GM23338 (cell line): Measurements from ENCODE around the gene ANTXR1. TPM values are rescaled to one million over a fixed set of nuclear protein-coding genes. Genes with fewer than 3 reads are reported as not detected.

Source experiments
- ATAC-seq: fragments of 200-7000 bp; cut with Tn5 transposase; 3 replicates; pipeline ENCODE4 v1.9.1; 2020
- DNase-seq: peaks from one replicate; pipeline ENCODE4 v3.0.0-alpha.2; 2015; ENCODE audit warnings: low spot score
- H2AFZ ChIP-seq: fragments of 200-600 bp; sonication (generic); 2 replicates; pipeline ENCODE4 v1.8.0; 2016; ENCODE audit warnings: antibody characterized with exemption, mild to moderate bottlenecking, moderate library complexity
- H3F3A ChIP-seq: fragments of 200-600 bp; sonication (generic); replicated peaks from 2 replicates; pipeline ENCODE4 v1.8.0; 2017; ENCODE audit warnings: antibody characterized with exemption, mixed run types, low read depth
- H3K27ac ChIP-seq: fragments of 200-600 bp; sonication (generic); 2 replicates; pipeline ENCODE4 v1.6.1; 2016; ENCODE audit warnings: low read depth
- H3K27me3 ChIP-seq: fragments of 200-600 bp; sonication (generic); 2 replicates; pipeline ENCODE4 v1.8.0; 2016; ENCODE audit warnings: mild to moderate bottlenecking, mixed run types, moderate library complexity; ENCODE audit not compliant: insufficient read depth
- H3K36me3 ChIP-seq: fragments of 200-600 bp; sonication (generic); 2 replicates; pipeline ENCODE4 v1.8.0; 2016; ENCODE audit warnings: mild to moderate bottlenecking; ENCODE audit not compliant: insufficient read depth
- H3K4me1 ChIP-seq: fragments of 200-600 bp; sonication (generic); 2 replicates; pipeline ENCODE4 v1.8.0; 2016; ENCODE audit warnings: mild to moderate bottlenecking, moderate library complexity; ENCODE audit not compliant: insufficient read depth
- H3K4me2 ChIP-seq: fragments of 200-600 bp; sonication (generic); 2 replicates; pipeline ENCODE4 v1.7.1; 2017; ENCODE audit warnings: mixed run types
- H3K4me3 ChIP-seq: fragments of 200-600 bp; sonication (generic); 2 replicates; pipeline ENCODE4 v1.6.1; 2016; ENCODE audit warnings: mixed run types
- H3K79me2 ChIP-seq: fragments of 200-600 bp; sonication (generic); replicated peaks from 2 replicates; pipeline ENCODE4 v1.8.0; 2017; ENCODE audit warnings: mild to moderate bottlenecking; ENCODE audit not compliant: insufficient read depth
- H3K9me2 ChIP-seq: fragments of 200-600 bp; sonication (generic); 2 replicates; pipeline ENCODE4 v1.8.0; 2017; ENCODE audit not compliant: insufficient read depth
- H4K20me1 ChIP-seq: fragments of 200-600 bp; sonication (generic); replicated peaks from 2 replicates; pipeline ENCODE4 v1.8.0; 2017; ENCODE audit warnings: mild to moderate bottlenecking; ENCODE audit not compliant: insufficient read depth
- H3K27ac Mint-ChIP-seq: 2 replicates; pipeline ENCODE4 v1.8.0; 2020; ENCODE audit warnings: inconsistent platforms, mild to moderate bottlenecking, moderate library complexity, mixed read lengths
- H3K27me3 Mint-ChIP-seq: 3 replicates; pipeline ENCODE4 v1.8.0; 2022; ENCODE audit warnings: low read depth, mild to moderate bottlenecking, moderate library complexity, mixed read lengths, inconsistent platforms; ENCODE audit not compliant: insufficient read depth, poor library complexity
- H3K36me3 Mint-ChIP-seq: 3 replicates; pipeline ENCODE4 v1.8.0; 2021; ENCODE audit warnings: low read depth, mild to moderate bottlenecking, inconsistent platforms, moderate library complexity, mixed read lengths
- H3K4me1 Mint-ChIP-seq: 3 replicates; pipeline ENCODE4 v1.8.0; 2020; ENCODE audit warnings: mild to moderate bottlenecking, inconsistent platforms, mixed read lengths
- H3K4me3 Mint-ChIP-seq: 3 replicates; pipeline ENCODE4 v1.8.0; 2021; ENCODE audit warnings: moderate library complexity, mild to moderate bottlenecking, inconsistent platforms, mixed read lengths
- H3K9me3 Mint-ChIP-seq: 3 replicates; pipeline ENCODE4 v1.8.0; 2020; ENCODE audit warnings: moderate library complexity, mild to moderate bottlenecking, inconsistent platforms, mixed read lengths
- CREB1 ChIP-seq: fragments of 250-450 bp; sonication (Bioruptor Pico); IDR thresholded peaks from 2 replicates; pipeline ENCODE4 v1.5.0; 2020; ENCODE audit warnings: low read depth, mild to moderate bottlenecking, moderate library complexity
- EZH2 ChIP-seq: fragments of 200-600 bp; sonication (generic); IDR thresholded peaks from one replicate; pipeline ENCODE4 v1.8.0; 2017; ENCODE audit warnings: antibody characterized with exemption, mild to moderate bottlenecking, low read depth; ENCODE audit not compliant: unreplicated experiment
- EZH2phosphoT487 ChIP-seq: fragments of 200-600 bp; sonication (generic); IDR thresholded peaks from one replicate; pipeline ENCODE4 v1.8.1; 2018; ENCODE audit warnings: antibody characterized with exemption; ENCODE audit not compliant: unreplicated experiment
- JUNB ChIP-seq: IDR thresholded peaks from one replicate; pipeline ENCODE4 v1.6.1; 2016; ENCODE audit warnings: antibody characterized with exemption; ENCODE audit not compliant: unreplicated experiment
- NANOG ChIP-seq: IDR thresholded peaks from 2 replicates; pipeline ENCODE4 v1.6.1; 2016; ENCODE audit warnings: antibody characterized with exemption, borderline replicate concordance
- POLR2AphosphoS5 ChIP-seq: IDR thresholded peaks from 2 replicates; pipeline ENCODE4 v1.6.1; 2016; ENCODE audit warnings: antibody characterized with exemption, low read depth
- STAT1 ChIP-seq: IDR thresholded peaks from one replicate; pipeline ENCODE4 v1.6.1; 2016; ENCODE audit warnings: antibody characterized with exemption; ENCODE audit not compliant: unreplicated experiment
- ZNF114 ChIP-seq: fragments of 250-450 bp; sonication (Bioruptor Pico); IDR thresholded peaks from 2 replicates; pipeline ENCODE4 v1.5.0; 2020; ENCODE audit warnings: mild to moderate bottlenecking, moderate library complexity
- ZNF331 ChIP-seq: fragments of 250-450 bp; sonication (Bioruptor Pico); IDR thresholded peaks from 2 replicates; pipeline ENCODE4 v1.5.0; 2020; ENCODE audit warnings: low read depth, mild to moderate bottlenecking, moderate library complexity
- polyA plus RNA-seq: library from polyadenylated mRNA; unstranded; fragments of >200 nt; fragmentation: Nextera tagmentation; extraction: Ambion mirVana; gene quantifications from 2 replicates; pipeline ENCODE4 v1.2.1, GENCODE V29; 2016
- total RNA-seq: library from RNA; depleted of rRNA; stranded (reverse); fragments of >200 nt; shearing (Covaris generic); gene quantifications from 2 replicates; pipeline ENCODE4 v1.2.3, GENCODE V29; 2014
- TF ChIP-seq, protein P1 (sequence below), 2 experiments: fragments of 200-600 bp in 1 of 2; sonication (generic) in 1 of 2; conservative IDR thresholded peaks; 2 replicates each; pipeline versions ENCODE4 v1.5.1 to v1.6.1; 2016 to 2017; ENCODE audit warnings: antibody characterized with exemption in 2 of 2, low read depth in 2 of 2, mild to moderate bottlenecking in 2 of 2, moderate library complexity in 1 of 2
- TF ChIP-seq, protein P2 (sequence below): IDR thresholded peaks from 2 replicates; pipeline ENCODE4 v1.6.1; 2016; ENCODE audit warnings: antibody characterized with exemption
- TF ChIP-seq, protein P3 (sequence below): fragments of 250-450 bp; sonication (Bioruptor Pico); IDR thresholded peaks from 2 replicates; pipeline ENCODE4 v1.5.0; 2020; ENCODE audit warnings: mild to moderate bottlenecking, moderate library complexity
- TF ChIP-seq, protein P4 (sequence below): IDR thresholded peaks from one replicate; pipeline ENCODE4 v1.6.1; 2018; ENCODE audit warnings: antibody characterized with exemption; ENCODE audit not compliant: unreplicated experiment

ANTXR1 gene
- total and polyA plus RNA-seq, 2 experiments from 2014 or later = 16.1 to 23.1 TPM

DNA sequence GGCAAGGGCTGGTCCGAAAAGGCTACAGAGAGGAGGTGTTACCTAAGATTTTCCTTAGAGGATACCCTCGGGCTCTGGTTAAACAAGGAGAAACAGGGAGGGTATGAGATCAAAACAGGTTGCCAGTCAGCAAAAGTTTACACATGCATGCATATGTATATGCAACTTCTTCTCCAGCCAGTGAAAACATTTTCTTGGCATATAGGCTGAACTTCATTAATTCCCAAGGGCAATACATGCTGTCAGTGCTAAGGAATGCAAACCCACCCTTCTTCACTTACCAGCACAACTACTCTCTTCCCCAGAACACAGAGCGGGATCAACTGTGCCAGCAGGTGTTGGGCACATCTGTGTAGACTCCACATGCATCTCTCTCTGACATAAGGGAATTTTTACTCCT, 198.1 kb downstream of the ANTXR1 start:
- no peak overlapping the region for H3K27ac ChIP-seq
- H3K27ac Mint-ChIP-seq = no peak overlapping the region
- no peaks in the 10 kb centered on the region for H3K79me2 ChIP-seq
- no peak for DNase-seq
- peaks cover 4% of the 10 kb centered on the region for H3K27me3 Mint-ChIP-seq
- TF ChIP-seq JUNB (no peak), NANOG (no peak), STAT1 (no peak), POLR2AphosphoS5 (no peak), ZNF114 (no peak), ZNF331 (no peak), EZH2 (no peak), CREB1 (CRISPR knock-in tag) (no peak), EZH2phosphoT487 (no peak)
- TF ChIP-seq, protein P1, sequence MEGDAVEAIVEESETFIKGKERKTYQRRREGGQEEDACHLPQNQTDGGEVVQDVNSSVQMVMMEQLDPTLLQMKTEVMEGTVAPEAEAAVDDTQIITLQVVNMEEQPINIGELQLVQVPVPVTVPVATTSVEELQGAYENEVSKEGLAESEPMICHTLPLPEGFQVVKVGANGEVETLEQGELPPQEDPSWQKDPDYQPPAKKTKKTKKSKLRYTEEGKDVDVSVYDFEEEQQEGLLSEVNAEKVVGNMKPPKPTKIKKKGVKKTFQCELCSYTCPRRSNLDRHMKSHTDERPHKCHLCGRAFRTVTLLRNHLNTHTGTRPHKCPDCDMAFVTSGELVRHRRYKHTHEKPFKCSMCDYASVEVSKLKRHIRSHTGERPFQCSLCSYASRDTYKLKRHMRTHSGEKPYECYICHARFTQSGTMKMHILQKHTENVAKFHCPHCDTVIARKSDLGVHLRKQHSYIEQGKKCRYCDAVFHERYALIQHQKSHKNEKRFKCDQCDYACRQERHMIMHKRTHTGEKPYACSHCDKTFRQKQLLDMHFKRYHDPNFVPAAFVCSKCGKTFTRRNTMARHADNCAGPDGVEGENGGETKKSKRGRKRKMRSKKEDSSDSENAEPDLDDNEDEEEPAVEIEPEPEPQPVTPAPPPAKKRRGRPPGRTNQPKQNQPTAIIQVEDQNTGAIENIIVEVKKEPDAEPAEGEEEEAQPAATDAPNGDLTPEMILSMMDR (conservative IDR thresholded peaks at IDR 0.05; ENCODE audit: low read depth in 2 of 2) = no peak
- TF ChIP-seq, protein P2, sequence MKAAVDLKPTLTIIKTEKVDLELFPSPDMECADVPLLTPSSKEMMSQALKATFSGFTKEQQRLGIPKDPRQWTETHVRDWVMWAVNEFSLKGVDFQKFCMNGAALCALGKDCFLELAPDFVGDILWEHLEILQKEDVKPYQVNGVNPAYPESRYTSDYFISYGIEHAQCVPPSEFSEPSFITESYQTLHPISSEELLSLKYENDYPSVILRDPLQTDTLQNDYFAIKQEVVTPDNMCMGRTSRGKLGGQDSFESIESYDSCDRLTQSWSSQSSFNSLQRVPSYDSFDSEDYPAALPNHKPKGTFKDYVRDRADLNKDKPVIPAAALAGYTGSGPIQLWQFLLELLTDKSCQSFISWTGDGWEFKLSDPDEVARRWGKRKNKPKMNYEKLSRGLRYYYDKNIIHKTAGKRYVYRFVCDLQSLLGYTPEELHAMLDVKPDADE = no peak
- TF ChIP-seq, protein P3, sequence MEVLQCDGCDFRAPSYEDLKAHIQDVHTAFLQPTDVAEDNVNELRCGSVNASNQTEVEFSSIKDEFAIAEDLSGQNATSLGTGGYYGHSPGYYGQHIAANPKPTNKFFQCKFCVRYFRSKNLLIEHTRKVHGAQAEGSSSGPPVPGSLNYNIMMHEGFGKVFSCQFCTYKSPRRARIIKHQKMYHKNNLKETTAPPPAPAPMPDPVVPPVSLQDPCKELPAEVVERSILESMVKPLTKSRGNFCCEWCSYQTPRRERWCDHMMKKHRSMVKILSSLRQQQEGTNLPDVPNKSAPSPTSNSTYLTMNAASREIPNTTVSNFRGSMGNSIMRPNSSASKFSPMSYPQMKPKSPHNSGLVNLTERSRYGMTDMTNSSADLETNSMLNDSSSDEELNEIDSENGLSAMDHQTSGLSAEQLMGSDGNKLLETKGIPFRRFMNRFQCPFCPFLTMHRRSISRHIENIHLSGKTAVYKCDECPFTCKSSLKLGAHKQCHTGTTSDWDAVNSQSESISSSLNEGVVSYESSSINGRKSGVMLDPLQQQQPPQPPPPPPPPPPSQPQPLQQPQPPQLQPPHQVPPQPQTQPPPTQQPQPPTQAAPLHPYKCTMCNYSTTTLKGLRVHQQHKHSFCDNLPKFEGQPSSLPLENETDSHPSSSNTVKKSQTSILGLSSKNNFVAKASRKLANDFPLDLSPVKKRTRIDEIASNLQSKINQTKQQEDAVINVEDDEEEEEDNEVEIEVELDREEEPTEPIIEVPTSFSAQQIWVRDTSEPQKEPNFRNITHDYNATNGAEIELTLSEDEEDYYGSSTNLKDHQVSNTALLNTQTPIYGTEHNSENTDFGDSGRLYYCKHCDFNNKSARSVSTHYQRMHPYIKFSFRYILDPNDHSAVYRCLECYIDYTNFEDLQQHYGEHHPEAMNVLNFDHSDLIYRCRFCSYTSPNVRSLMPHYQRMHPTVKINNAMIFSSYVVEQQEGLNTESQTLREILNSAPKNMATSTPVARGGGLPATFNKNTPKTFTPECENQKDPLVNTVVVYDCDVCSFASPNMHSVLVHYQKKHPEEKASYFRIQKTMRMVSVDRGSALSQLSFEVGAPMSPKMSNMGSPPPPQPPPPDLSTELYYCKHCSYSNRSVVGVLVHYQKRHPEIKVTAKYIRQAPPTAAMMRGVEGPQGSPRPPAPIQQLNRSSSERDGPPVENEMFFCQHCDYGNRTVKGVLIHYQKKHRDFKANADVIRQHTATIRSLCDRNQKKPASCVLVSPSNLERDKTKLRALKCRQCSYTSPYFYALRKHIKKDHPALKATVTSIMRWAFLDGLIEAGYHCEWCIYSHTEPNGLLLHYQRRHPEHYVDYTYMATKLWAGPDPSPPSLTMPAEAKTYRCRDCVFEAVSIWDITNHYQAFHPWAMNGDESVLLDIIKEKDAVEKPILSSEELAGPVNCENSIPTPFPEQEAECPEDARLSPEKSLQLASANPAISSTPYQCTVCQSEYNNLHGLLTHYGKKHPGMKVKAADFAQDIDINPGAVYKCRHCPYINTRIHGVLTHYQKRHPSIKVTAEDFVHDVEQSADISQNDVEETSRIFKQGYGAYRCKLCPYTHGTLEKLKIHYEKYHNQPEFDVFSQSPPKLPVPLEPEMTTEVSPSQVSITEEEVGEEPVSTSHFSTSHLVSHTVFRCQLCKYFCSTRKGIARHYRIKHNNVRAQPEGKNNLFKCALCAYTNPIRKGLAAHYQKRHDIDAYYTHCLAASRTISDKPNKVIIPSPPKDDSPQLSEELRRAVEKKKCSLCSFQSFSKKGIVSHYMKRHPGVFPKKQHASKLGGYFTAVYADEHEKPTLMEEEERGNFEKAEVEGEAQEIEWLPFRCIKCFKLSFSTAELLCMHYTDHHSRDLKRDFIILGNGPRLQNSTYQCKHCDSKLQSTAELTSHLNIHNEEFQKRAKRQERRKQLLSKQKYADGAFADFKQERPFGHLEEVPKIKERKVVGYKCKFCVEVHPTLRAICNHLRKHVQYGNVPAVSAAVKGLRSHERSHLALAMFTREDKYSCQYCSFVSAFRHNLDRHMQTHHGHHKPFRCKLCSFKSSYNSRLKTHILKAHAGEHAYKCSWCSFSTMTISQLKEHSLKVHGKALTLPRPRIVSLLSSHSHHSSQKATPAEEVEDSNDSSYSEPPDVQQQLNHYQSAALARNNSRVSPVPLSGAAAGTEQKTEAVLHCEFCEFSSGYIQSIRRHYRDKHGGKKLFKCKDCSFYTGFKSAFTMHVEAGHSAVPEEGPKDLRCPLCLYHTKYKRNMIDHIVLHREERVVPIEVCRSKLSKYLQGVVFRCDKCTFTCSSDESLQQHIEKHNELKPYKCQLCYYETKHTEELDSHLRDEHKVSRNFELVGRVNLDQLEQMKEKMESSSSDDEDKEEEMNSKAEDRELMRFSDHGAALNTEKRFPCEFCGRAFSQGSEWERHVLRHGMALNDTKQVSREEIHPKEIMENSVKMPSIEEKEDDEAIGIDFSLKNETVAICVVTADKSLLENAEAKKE (CRISPR knock-in tag) = no peak
- TF ChIP-seq, protein P4, sequence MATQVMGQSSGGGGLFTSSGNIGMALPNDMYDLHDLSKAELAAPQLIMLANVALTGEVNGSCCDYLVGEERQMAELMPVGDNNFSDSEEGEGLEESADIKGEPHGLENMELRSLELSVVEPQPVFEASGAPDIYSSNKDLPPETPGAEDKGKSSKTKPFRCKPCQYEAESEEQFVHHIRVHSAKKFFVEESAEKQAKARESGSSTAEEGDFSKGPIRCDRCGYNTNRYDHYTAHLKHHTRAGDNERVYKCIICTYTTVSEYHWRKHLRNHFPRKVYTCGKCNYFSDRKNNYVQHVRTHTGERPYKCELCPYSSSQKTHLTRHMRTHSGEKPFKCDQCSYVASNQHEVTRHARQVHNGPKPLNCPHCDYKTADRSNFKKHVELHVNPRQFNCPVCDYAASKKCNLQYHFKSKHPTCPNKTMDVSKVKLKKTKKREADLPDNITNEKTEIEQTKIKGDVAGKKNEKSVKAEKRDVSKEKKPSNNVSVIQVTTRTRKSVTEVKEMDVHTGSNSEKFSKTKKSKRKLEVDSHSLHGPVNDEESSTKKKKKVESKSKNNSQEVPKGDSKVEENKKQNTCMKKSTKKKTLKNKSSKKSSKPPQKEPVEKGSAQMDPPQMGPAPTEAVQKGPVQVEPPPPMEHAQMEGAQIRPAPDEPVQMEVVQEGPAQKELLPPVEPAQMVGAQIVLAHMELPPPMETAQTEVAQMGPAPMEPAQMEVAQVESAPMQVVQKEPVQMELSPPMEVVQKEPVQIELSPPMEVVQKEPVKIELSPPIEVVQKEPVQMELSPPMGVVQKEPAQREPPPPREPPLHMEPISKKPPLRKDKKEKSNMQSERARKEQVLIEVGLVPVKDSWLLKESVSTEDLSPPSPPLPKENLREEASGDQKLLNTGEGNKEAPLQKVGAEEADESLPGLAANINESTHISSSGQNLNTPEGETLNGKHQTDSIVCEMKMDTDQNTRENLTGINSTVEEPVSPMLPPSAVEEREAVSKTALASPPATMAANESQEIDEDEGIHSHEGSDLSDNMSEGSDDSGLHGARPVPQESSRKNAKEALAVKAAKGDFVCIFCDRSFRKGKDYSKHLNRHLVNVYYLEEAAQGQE = no peak
- 0 out of 2 replicates have a peak, but pooled peaks cover 3% of the 10 kb centered on the region for H3K9me2 ChIP-seq
- H3K4me1 Mint-ChIP-seq = peaks cover 2% of the 10 kb centered on the region; the same call in 1 of the 3 replicates
- H3K4me3 Mint-ChIP-seq = no peak overlapping the region
- H3K36me3 ChIP-seq = 0 out of 2 replicates have a peak, but pooled peaks cover 4% of the 10 kb centered on the region
- no peak for ATAC-seq
- H3K4me1 ChIP-seq = peaks cover 23% of the 10 kb centered on the region
- H4K20me1 ChIP-seq = no peaks in the 10 kb centered on the region
- no peak overlapping the region for H3K4me2 ChIP-seq
- H3K9me3 Mint-ChIP-seq = peaks cover 19% of the 10 kb centered on the region
- no peak overlapping the region for H2AFZ ChIP-seq
- no peaks in the 10 kb centered on the region for H3K27me3 ChIP-seq
- no peaks in the 10 kb centered on the region for H3F3A ChIP-seq
- H3K36me3 Mint-ChIP-seq = peaks cover 20% of the 10 kb centered on the region
- no peak overlapping the region for H3K4me3 ChIP-seq
